Neural cell (in vitro differentiated cells): ENCODE data around the gene DGKI.

Source experiments
- CTCF ChIP-seq: fragments of 450-650 bp; IDR thresholded peaks from 2 replicates; pipeline ENCODE4 v1.5.1; 2014; ENCODE audit warnings: antibody characterized with exemption, mild to moderate bottlenecking, moderate library complexity; ENCODE audit not compliant: poor library complexity, severe bottlenecking
- EZH2 ChIP-seq: fragments of 200-600, 300-800 bp; shearing (Covaris generic), sonication (generic); IDR thresholded peaks from 2 replicates; pipeline ENCODE4 v1.6.1; 2014; ENCODE audit warnings: antibody characterized with exemption, low read length, borderline replicate concordance, mild to moderate bottlenecking; ENCODE audit not compliant: insufficient read depth, poor library complexity, severe bottlenecking
- MXI1 ChIP-seq: fragments of 450-650 bp; conservative IDR thresholded peaks from 2 replicates; pipeline ENCODE4 v1.6.1; 2014; ENCODE audit warnings: antibody characterized with exemption, mild to moderate bottlenecking; ENCODE audit not compliant: poor library complexity, severe bottlenecking
- POLR2AphosphoS5 ChIP-seq: IDR thresholded peaks from 2 replicates; pipeline ENCODE4 v1.6.1; 2012
- RAD21 ChIP-seq: fragments of 450-650 bp; conservative IDR thresholded peaks from 2 replicates; pipeline ENCODE4 v1.6.1; 2014; ENCODE audit warnings: antibody characterized with exemption, mild to moderate bottlenecking, moderate library complexity
- REST ChIP-seq: IDR thresholded peaks from 2 replicates; pipeline ENCODE4 v1.6.1; 2012; ENCODE audit warnings: borderline replicate concordance
- SMC3 ChIP-seq: fragments of 450-650 bp; conservative IDR thresholded peaks from 2 replicates; pipeline ENCODE4 v1.6.1; 2014; ENCODE audit warnings: antibody characterized with exemption, mild to moderate bottlenecking, moderate library complexity; ENCODE audit not compliant: poor library complexity
- TAF1 ChIP-seq: IDR thresholded peaks from 2 replicates; pipeline ENCODE4 v1.6.1; 2012; ENCODE audit warnings: low read depth

GRCh38 chr7:137834552-137834951 lies 12.2 kb downstream of the DGKI start:
- TF ChIP-seq CTCF = no peak
- TF ChIP-seq POLR2AphosphoS5 = no peak
- TF ChIP-seq REST = no peak
- TF ChIP-seq MXI1 = no peak
- no peak for TF ChIP-seq TAF1
- no peak for TF ChIP-seq EZH2
- TF ChIP-seq RAD21 = no peak
- no peak for TF ChIP-seq SMC3
